HG02588 (cell line): ENCODE measurements around the gene MANSC4.
A peak's percentile ranks its signal among the peaks of the same experiment; 100 is the strongest.

Source experiments
- ATAC-seq: cut with Tn5 transposase; IDR thresholded peaks from one replicate; pipeline ENCODE4 v1.9.1; 2021; ENCODE audit warnings: mild to moderate bottlenecking, moderate library complexity; ENCODE audit not compliant: unreplicated experiment

MANSC4 gene

GRCh38 chr12:27779920-27780611, at the start of gene MANSC4, which contains the start of gene KLHL42:
Gene MANSC4, minus strand, starts transcription at chr12:27780236. Its CDS starts 8,960 bp downstream, at chr12:27771276.
Gene KLHL42, plus strand, starts transcription at chr12:27780233. Its CDS starts 98 bp downstream, at chr12:27780331.
- ATAC-seq: peak; percentile 76

DNA sequence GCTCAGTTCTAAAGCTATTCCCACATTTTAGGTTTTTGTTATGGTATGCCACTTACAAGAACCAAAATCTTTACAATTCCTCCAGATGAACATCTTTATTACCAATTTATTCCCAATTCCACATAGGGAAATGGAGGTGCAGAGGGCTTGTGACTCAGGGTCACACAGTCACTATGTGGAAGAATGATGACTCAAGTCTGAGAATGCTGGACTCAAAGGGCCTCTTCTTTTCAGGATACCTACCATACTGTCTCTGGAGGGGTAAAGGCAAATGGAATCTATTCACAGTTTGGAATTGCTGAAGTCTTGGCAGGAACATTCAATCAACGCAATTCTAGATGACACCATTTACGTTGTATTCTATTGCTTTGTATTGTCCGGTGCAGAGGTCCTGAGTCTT, 48.2 kb upstream of the MANSC4 start:
- ATAC-seq: no peak

DNA sequence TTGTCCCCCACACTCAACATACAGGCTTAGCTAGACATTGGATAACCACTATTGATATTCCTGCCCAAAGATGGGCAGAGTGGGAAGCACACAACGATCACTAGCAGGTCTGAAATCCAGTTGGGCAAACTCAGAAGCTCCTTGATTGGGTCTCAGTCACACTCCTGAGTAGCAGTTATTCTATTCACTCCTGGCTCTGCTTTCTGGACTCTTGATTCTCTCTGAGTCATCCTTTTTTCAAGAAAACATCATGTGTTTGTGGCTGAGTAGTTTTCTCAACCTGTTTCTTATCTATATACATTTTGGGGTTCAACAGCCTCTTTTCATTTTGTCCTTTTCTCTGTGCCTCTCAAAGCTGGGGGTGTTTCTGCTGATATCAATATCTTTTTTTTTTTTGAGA, 46.0 kb upstream of the MANSC4 start:
- no peak for ATAC-seq

DNA sequence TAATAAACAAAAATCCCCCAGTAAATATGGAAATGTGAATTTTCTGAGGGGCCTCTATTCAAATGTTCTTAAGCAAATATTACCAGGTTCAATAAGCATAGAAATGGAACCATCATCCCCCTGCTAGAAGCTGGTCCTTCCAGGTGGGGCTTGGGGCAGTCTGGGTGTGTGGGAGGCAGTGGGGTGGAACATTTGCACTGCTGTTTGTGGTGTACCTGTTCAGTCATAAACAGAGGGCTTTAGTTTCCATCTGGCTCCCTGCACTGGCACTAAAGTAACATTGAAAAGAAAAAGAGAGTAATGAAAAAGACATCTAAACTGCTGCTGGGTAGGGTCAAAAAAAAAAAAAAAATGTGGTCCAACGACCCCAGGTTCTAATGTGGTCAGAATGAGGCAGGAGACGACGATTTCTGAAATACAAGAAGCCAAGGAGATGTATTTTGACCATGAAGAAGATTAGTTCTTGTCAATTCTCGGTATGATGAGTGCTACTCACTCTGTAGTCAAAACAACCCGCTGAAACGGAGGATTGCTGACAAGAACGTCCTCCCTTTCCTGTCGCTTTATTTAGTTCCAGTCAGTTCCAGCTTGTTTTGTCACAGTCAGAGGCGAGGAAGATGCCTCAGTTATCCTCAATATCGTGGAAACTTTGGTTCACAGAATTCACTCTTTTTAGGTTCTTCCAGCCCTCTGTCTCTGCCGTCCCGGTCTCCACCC, 44.2 kb upstream of the MANSC4 start:
- ATAC-seq: peak; percentile 65

DNA sequence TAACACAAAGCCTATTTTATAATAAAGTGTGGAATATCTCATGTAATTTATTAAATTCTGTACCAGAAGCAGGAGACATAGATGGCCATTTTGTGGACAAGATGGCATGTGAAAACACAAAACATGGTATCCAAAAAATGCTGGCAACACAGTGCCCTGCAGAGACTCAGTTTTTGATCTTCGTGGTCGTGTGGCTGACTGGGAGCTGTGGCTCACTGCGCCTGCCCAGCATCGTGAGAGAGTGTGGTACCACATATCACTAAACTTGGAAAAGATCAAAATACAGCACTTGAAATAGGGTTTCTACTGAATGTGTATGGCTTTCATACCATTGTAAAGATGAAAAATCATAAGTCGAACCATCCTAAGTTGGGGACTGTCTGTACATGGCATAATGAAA, 43.0 kb upstream of the MANSC4 start:
- ATAC-seq: no peak

DNA sequence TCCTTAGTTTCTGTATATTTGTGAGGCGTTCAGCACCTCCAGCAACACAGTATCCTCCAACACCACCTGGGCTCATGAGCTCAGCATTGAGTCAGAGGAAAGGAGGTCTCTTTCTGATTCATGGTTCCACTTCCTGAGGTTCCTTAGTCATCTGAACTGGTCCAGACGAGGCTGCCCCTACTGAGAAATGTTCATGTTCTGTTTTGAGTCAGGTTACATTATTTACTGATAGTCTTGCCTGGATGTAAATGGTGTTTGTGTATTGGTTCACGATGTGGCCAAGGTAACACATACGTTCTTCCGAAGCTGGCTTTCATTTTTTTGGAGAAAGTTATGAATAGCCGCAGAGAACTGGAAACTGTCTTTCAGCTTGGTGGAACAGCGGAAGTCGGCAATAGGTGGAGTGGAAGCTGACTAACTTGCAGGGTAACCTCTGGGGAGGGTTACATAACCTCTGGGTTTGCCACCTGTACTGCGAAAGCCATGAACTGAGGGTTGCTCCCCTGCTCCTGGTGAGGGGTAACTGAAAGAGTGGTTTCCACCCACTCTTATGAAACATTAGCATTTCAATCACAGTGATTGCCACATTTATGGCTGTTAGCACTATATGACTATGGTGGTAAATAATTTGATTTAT, 42.2 kb upstream of the MANSC4 start:
- peak; percentile 71 for ATAC-seq

- no peak for ATAC-seq
Observed at GRCh38 chr12:27821259-27821973, 41.4 kb upstream of the MANSC4 start.

DNA sequence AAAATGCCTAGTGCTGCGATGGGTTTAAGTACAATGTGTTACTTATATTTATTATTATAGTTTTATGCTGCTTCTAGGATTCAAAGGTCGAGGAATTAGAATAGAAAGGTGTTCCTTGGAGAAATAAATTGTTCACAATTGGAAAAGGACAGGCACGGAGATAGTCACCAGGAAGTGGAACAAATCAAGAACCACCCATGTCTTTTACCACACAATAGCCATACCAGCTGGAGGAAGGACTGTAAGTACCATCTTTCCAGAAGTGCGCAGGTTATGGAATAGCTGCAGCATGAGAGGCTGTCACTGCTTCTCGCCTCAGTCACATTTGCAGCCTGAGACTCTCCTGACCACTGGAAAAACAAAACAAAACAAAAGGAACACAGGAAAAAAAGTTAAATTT, 40.5 kb upstream of the MANSC4 start:
- no peak for ATAC-seq

DNA sequence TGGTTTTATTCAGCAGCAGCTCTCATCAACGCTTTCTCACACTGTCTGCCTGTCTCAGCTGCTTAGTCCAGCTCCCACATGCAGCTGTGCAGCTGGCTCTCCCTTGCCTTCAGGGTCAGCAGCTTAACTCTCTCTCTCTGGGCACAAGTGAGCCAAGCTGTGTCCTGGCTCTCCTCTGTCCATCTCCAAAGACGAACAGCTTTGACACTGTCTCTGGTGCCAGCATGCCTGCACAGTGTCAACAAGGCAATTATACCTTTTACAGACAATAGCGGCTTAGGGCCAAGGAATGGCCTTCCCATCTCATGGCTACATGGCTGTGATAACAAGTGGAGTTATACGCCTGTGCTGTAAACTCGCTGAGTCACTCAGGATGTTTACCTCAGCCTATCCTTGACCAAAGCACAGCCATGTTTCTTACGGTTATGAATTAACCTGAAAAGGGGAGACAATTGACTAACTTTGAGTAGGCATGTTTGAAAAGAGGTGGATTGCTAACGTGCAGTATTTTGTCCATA, 38.4 kb upstream of the MANSC4 start:
- no peak for ATAC-seq

GRCh38 chr12:27817766-27818165, 37.7 kb upstream of the MANSC4 start:
- no peak for ATAC-seq

GRCh38 chr12:27814851-27815591, 35.0 kb upstream of the MANSC4 start:
- ATAC-seq: no peak

DNA sequence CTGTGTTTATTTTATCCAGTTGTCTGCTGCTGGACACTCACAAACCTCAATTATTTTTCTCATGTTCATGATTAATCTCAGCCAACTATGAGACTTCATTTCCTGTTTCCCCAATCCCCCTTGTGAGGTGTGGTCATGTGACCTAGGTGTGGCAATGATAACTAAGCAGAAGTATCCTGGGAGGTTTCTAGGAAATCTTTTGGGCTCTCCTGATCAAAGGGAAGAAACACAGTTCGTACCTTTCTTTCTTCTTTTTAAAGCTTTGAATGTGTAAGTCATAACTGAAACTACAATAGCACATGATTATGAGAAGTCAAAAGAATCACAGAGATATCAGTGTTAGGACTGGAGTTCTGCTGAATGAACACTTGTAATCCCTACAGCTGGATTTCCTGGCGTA, 34.4 kb upstream of the MANSC4 start:
- no peak for ATAC-seq

GRCh38 chr12:27812502-27812901, 32.5 kb upstream of the MANSC4 start:
- no peak for ATAC-seq

DNA sequence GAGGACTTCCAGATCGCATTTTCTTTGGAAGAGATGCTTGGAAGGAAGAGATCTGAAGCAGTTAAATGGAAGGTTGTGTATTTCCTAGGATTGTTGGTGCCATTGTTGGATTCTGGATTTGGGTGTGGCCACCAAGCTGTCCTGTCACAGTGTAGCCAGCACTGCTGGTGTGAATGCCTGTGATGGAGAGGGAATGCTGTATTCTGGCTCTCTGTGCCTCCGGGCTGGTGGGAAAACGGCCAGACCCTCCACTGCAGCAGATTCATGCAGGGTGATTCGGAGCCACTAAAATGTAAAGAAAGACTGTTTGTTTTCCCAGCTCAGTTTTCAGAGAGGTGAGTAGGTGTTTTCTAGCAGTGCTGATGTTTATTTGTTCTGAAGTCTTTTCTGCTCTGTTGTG, 30.7 kb upstream of the MANSC4 start:
- ATAC-seq: no peak

DNA sequence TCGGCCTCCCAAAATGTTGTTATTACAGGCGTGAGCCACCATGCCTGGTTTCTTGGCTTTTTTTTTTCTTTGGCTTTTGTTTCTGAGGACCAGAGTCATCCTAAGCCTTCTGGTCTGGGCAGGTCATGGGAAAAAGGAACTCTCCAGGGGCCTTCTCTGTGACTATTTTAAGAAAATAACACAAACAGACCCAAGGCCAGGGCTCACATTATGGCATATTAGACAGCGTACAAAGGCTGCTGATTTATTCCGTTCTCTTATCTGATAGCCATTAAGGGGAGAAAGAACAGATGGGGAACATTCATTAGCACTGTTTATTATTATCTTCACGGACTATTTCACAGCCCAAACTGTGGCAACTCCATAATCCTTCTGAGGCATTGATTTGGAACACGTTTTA, 28.8 kb upstream of the MANSC4 start:
- no peak for ATAC-seq

DNA sequence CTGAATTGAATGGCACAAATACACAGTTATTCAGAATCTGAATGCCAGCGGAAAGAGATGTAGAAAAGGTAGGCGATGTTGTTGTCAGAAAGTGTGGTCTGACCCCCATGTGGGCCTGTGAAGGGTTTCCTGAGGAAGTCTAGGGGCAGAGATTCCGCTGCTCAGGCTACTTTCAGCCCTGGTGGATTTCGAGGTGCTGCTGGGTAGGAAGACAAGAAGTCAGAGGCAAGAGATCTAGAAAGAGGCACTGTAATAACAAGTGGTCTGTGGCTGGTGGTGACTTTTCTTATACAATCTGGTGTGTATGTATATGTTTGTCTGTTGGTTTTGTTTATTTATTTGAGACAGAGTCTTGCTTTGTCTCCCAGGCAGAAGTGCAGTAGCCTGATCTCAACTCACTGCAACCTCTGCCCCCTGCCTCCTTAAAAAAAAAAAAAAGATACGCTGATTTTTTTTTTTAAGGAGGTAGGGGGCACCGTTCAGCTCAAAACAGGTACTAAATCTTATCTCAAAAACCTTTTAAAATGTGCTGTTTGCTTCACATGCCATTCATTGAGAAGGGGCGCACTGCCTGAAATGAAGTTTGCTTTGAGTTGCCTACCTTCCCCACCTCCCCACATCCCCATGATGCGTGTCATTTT, 27.1 kb upstream of the MANSC4 start:
- no peak for ATAC-seq

- ATAC-seq: no peak
Observed at GRCh38 chr12:27806259-27806658, 26.2 kb upstream of the MANSC4 start.

GRCh38 chr12:27805238-27805637, 25.2 kb upstream of the MANSC4 start:
- ATAC-seq: no peak

GRCh38 chr12:27802936-27803335, 22.9 kb upstream of the MANSC4 start:
- no peak for ATAC-seq

DNA sequence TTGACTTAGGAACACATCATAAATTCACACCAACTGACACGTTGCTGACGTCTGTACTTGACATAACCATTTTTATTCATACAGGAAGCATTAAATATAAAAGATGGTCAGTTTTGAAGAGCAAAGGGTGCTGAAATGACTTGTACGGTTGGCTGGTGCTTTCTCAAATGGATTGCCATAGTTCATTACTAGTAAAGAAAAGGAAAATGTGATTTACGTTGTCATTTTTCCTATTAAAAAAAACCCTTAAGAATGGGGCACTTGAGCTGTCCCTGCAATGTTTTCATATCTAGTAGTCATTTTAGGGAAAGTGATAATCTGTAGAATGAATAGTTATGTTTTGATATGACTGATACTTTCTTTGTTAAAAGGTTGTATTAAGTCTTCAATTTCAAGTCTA, 22.5 kb upstream of the MANSC4 start:
- no peak for ATAC-seq
